A673 (cell line): ENCODE data around the gene NADK2. TPM values are rescaled to one million over a fixed set of nuclear protein-coding genes. Genes with fewer than 3 reads are reported as not detected.

Experiments used
- BruUV-seq: library from RNA; stranded (reverse); fragments of 400-500 nt; replicated peaks from 2 replicates; lab custom pipeline; 2021; lab: Mats Ljungman, UMichigan
- CTCF ChIA-PET: fragments of 300-600 bp; sonication (Branson Sonifier 250); formaldehyde crosslinking; loops from one replicate; lab custom pipeline; 2022; ENCODE audit warnings: antibody characterized with exemption; lab: Charles Lee
- POLR2A ChIA-PET: fragments of 300-600 bp; sonication (Branson Sonifier 250); formaldehyde crosslinking; loops from one replicate; lab custom pipeline; 2022; ENCODE audit warnings: antibody characterized with exemption; ENCODE audit not compliant: low non-redundant PET; lab: Charles Lee
- DNase-seq: peaks from one replicate; pipeline ENCODE4 v3.0.0-alpha.2; 2015; ENCODE audit warnings: low spot score
- H3K27ac ChIP-seq: fragments of 200-600 bp; sonication (generic); 2 replicates; pipeline ENCODE4 v1.5.1; 2016; ENCODE audit warnings: mixed run types, low read depth, mild to moderate bottlenecking, mixed read lengths, antibody characterized with exemption, low read length; ENCODE audit not compliant: poor library complexity, severe bottlenecking
- H3K27me3 ChIP-seq: fragments of 200-600 bp; sonication (generic); replicated peaks from 2 replicates; pipeline ENCODE4 v1.6.1; 2017; ENCODE audit warnings: mixed run types, low read depth, mild to moderate bottlenecking, mixed read lengths, antibody characterized with exemption, low read length; ENCODE audit not compliant: insufficient read depth, poor library complexity
- H3K36me3 ChIP-seq: fragments of 200-600 bp; sonication (generic); 2 replicates; pipeline ENCODE4 v1.6.1; 2016; ENCODE audit warnings: mixed run types, mild to moderate bottlenecking, mixed read lengths, antibody characterized with exemption, low read length; ENCODE audit not compliant: insufficient read depth, poor library complexity, severe bottlenecking
- H3K4me1 ChIP-seq: fragments of 200-600 bp; sonication (generic); 2 replicates; pipeline ENCODE4 v1.6.1; 2017; ENCODE audit warnings: mixed run types, mild to moderate bottlenecking, mixed read lengths, antibody characterized with exemption, low read length; ENCODE audit not compliant: insufficient read depth, poor library complexity, severe bottlenecking
- H3K4me3 ChIP-seq: fragments of 200-600 bp; sonication (generic); 2 replicates; pipeline ENCODE4 v1.5.1; 2016; ENCODE audit warnings: low read depth, mixed run types, mild to moderate bottlenecking, mixed read lengths, low read length; ENCODE audit not compliant: poor library complexity, severe bottlenecking
- H3K9me3 ChIP-seq: fragments of 200-600 bp; sonication (generic); 2 replicates; pipeline ENCODE4 v1.6.1; 2016; ENCODE audit warnings: mixed run types, low read depth, mild to moderate bottlenecking, mixed read lengths, antibody characterized with exemption, low read length; ENCODE audit not compliant: poor library complexity, severe bottlenecking
- EZH2 ChIP-seq: fragments of 200-600 bp; sonication (generic); IDR thresholded peaks from 2 replicates; pipeline ENCODE4 v1.6.1; 2017; ENCODE audit warnings: borderline replicate concordance, low read depth, mild to moderate bottlenecking, mixed read lengths, antibody characterized with exemption, low read length; ENCODE audit not compliant: poor library complexity, severe bottlenecking
- intact Hi-C: fragments of 100-400 bp; cut with micrococcal nuclease; formaldehyde crosslinking; loops from one replicate; pipeline ENCODE4 v1.10.0; 2022; ENCODE audit not compliant: unreplicated experiment
- total RNA-seq: library from RNA; stranded (reverse); gene quantifications from 2 replicates; pipeline ENCODE4 v1.2.3, GENCODE V29; 2021
- TF ChIP-seq, protein P1 (sequence below): fragments of 300-800, 200-600 bp; sonication (generic); conservative IDR thresholded peaks from 2 replicates; pipeline ENCODE4 v1.5.1; 2017; ENCODE audit warnings: low read depth, mild to moderate bottlenecking, antibody characterized with exemption, low read length, moderate library complexity, mixed read lengths

The NADK2 gene
- total RNA-seq, 1 experiment from 2014 or later = 31.6 TPM

DNA sequence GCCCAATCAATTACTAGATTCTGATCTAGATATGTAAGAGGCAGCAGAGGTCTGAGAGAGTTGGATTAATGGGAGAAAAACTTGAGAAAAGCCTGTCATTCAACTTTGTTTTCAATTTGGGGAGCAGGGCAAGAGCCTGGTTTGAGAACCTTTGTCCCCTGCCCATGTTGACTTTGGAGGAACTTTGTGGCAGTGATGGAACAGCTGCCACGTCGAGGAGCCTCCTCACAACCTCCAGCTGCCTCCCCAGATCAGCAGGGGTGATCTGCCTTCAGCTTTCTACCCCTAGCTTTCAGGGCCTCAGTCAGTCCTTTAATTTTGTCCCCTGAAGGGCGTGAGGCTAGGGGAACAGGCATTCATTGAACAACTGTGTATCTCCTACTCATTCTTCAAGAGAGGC is 81.1 kb downstream of the NADK2 start:
- ChIA-PET CTCF (no interaction called here), POLR2A (no interaction called here)
- no peak for DNase-seq
- Histone ChIP-seq H3K27me3 (no peaks in the 10 kb centered on the region), H3K4me1 (peaks cover 57% of the 10 kb centered on the region), H3K4me3 (no peak overlapping the region), H3K36me3 (peaks cover 92% of the 10 kb centered on the region), H3K27ac (peak overlapping the region; percentile 48), H3K9me3 (no peaks in the 10 kb centered on the region)
- no TSS peak for BruUV-seq
- TF ChIP-seq EZH2 = no peak
- TF ChIP-seq, protein P1, sequence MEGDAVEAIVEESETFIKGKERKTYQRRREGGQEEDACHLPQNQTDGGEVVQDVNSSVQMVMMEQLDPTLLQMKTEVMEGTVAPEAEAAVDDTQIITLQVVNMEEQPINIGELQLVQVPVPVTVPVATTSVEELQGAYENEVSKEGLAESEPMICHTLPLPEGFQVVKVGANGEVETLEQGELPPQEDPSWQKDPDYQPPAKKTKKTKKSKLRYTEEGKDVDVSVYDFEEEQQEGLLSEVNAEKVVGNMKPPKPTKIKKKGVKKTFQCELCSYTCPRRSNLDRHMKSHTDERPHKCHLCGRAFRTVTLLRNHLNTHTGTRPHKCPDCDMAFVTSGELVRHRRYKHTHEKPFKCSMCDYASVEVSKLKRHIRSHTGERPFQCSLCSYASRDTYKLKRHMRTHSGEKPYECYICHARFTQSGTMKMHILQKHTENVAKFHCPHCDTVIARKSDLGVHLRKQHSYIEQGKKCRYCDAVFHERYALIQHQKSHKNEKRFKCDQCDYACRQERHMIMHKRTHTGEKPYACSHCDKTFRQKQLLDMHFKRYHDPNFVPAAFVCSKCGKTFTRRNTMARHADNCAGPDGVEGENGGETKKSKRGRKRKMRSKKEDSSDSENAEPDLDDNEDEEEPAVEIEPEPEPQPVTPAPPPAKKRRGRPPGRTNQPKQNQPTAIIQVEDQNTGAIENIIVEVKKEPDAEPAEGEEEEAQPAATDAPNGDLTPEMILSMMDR = no peak
- intact Hi-C loops = no loop called here

DNA sequence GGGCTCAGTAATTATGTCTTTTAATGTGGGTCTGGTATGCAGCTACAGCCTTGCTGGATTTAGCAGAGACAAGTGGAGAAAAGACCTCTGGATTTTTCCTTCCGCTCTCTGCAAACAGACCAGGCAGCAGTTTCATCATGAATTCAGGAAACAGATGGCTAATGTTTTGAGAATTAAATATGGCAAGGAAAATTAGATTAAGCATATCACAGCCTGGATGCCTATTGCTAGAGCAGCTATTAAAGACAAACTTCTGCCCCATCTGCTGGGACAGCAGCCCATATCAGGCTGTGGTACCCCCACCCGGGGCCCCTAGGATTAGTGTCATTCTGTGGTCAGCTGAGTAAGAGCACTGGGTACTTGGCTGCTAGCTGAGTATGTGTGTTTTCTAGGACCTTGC is 83.6 kb downstream of the NADK2 start:
- CTCF ChIA-PET = interaction anchor here (0.7 to 1.0 kb wide), 2 partner anchors 79 to 532 kb away, joined by 3 to 7 read pairs; no protein-coding TSS in a partner anchor
- TF ChIP-seq, protein P1 = no peak
- no peak for TF ChIP-seq EZH2
- intact Hi-C loops = loop anchor here (5.0 to 10.0 kb wide), 2 partner anchors 81 to 717 kb away; partner anchors contain the start of gene NIPBL
- Histone ChIP-seq H3K9me3 (no peaks in the 10 kb centered on the region), H3K4me3 (peak overlapping the region; percentile 17), H3K4me1 (peaks cover 75% of the 10 kb centered on the region), H3K27me3 (no peaks in the 10 kb centered on the region), H3K36me3 (peaks cover 89% of the 10 kb centered on the region), H3K27ac (peak overlapping the region; percentile 89)
- BruUV-seq = no TSS peak
- POLR2A ChIA-PET = interaction anchor here (0.6 kb wide), 1 partner anchor 90 kb away, joined by 13 read pairs; no protein-coding TSS in a partner anchor
- peak; percentile 87 for DNase-seq

DNA sequence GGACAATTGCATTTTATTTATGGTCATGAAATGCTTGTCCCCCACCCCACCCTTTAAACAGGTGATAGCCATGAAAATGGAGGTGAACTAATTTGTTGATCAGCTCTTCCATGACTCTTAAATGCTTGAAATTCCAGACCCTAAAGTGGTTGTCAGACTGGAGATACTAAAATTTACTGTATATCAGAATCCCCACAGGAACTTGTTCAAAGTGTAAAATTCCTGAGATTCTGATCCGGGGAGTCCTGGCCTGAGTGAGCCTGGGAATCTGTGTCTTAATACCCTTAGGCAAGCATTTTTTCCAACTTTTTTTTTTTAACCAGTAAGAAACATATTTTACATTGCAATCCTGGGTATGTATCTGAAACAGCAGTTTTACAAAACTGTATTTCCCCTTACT is 85.1 kb downstream of the NADK2 start:
- Histone ChIP-seq H3K9me3 (no peaks in the 10 kb centered on the region), H3K27ac (peak overlapping the region; percentile 89), H3K4me1 (peaks cover 75% of the 10 kb centered on the region), H3K4me3 (no peak overlapping the region), H3K27me3 (no peaks in the 10 kb centered on the region), H3K36me3 (peaks cover 74% of the 10 kb centered on the region)
- DNase-seq = no peak
- ChIA-PET POLR2A (no interaction called here), CTCF (no interaction called here)
- TF ChIP-seq, protein P1 = no peak
- TF ChIP-seq EZH2 = no peak
- intact Hi-C loops = loop anchor here (5.0 to 10.0 kb wide), 2 partner anchors 79 to 718 kb away; partner anchors contain the start of gene NIPBL
- no TSS peak for BruUV-seq
